Measurements from ENCODE around the gene ADGRL1.
"Not testable (repeated sequence)": the region's sequence is repeated elsewhere in the genome, so short reads cannot be mapped to it uniquely, and the experiment has no call there.

The ADGRL1 gene

GRCh38 chr19:14158276-14159023 lies 47.5 kb downstream of the ADGRL1 start:
- DNase-seq, result no peak

GRCh38 chr19:14156971-14157717 lies 48.8 kb downstream of the ADGRL1 start:
- DNase-seq, result no peak

GRCh38 chr19:14156122-14156521 lies 49.8 kb downstream of the ADGRL1 start:
- DNase-seq, result no peak

DNA sequence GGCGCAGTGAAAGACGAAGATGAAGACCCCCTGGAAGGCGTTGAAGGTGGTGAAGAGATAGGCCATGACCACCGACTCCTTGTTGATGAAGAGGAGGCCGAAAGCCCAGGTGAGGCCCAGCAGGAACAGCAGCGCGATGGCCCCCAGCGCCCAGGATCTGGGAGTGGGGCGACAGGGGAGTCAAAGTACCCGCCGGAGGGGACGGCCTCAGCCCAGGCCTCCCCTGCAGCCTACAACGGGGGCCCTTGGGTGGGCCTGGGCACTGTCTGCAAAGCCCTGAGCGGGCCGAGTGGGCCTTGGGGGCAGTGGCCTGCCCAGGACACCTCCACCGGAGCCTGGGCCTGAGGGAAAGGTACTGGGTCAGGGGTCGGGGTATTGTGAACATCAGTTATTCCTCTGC lies 50.6 kb downstream of the ADGRL1 start:
- no peak for DNase-seq

DNA sequence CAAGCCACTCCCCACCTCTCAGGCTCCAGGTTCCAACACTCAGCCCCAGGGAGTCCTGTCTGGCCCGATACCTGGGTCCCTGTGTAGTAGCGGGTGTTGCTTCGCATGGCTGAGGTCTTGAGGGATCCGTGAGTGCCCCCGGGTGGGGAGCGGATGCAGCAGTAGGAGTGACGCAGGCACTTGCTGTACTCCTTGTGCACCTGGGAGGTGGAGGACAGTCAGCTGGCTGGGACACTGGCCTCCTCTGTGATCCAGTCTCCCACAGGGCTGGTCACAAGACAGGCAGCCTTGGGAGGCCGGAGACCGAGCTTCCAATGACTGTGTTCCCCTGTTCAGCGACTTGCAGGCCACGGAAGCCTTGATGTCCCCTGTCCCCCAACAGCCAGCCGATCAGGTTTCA lies 53.3 kb downstream of the ADGRL1 start:
- no peak for DNase-seq

DNA sequence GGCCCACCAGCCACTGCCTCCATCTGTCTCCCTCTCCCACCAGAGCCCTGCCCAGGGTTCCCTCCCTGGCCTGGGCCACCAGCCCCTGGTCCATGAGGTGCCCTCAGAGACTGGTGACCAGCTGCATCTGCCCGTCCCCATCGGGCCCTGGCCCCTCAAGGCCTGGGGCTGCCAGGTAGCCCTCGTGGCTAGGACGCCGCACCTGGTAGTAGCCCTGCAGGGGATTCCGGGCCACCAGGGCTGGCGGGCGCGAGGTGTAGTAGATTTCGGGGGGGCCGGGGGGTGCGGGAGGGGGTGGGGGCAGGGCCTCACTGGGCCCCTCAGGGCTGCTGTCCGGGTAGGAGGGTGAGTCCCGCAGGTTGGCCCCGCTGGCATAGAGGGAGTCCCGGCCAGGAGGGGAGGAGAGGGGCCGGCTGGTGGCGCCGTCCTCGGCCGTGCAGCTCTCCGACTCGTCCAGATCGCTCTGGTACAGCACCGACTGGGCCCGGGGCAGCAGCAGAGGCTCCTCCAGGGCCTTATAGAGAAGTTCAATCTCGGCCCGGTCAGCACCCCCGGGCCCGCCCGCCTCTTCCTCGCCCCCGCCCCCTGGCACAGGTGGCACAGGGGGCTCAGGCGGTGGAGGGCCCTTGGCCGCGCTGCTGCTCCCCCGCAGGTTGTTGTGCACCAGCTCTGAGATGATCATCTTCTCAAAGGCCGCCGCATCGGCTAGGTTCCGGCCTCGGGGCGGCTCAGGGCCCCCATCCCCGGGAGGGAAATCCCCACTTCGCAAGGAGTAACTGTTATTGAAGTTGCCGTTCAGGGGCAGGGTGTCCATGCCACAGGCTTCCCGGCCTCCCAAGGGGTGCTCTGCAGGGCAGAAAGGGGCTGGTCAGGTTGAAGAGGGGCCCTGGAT lies 55.0 kb downstream of the ADGRL1 start:
- no peak for DNase-seq

DNA sequence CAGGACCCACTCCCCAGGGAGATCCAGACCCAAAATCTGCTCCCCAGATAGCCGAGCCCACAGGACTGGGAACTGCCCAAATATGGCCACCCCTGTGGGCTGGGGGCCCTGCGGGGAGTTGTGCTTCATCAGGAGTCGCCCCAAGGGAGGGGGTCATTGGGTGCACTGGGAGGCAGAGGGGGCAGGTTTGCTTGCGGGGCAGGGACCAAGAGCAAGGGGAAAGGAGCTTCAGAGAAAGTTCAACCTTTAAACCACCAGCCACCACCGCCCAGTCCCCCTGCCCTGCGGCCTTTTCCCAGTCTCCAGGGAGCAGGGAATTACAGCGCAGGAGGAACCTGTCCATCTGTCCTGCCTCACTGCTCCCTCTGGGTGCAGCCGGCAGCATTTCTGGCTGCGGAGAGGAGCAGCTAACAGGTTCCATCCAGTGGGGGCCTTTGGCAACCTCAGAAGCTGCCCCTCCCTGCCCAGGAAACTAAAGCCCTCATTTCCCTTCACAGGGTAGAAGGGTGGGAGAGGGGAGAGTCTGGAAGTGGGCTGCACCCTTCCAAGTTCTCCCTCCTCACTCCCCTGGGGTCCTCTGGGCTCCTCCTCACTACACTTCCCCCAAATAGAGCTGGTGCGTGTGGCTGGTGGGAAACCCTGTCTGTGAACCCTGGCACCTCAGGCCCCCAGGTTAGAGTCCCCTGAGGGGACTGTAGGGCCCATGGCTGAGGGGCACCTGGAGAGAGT lies 55.8 kb downstream of the ADGRL1 start:
- no peak for DNase-seq

GRCh38 chr19:14149509-14149994 lies 56.4 kb downstream of the ADGRL1 start:
- DNase-seq, result no peak

DNA sequence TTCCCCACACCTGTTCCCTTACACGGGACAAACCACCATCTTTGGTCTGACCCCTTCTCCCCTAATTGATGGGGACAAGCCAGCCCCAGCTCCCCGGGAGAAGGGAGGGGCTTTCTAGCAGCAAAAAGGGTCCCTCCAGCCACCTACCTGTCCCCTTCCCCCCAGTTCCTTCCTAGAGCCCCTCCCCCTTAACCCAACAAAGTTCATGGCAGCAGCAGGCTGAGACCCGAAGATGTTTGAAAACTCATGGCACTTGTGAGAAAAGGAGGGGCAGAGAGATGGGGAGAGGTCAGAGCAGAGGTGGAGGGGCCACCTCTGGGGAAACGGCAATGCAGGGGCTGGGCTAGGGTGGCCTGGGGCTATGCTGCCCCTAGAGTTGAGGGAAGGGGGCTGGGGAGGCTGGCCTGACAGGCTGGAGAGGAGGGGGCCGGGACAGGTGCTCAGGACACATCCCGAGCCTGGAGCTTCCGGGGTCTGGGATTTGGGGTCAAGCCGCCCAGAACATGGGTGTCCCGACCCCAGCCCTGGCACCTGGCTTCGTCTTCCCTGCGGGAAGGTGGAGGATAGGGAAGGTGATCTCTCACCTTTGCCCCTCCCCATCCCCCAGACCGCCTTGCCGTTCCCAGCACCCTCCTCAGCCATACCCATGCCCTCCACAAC lies 57.1 kb downstream of the ADGRL1 start:
- no peak for DNase-seq

- DNase-seq, result no peak
These were observed 58.0 kb downstream of the ADGRL1 start for GRCh38 chr19:14147797-14148605.

GRCh38 chr19:14146789-14147216 lies 59.2 kb downstream of the ADGRL1 start:
- no peak for DNase-seq

- not testable (repeated sequence) for DNase-seq
These were observed 59.8 kb downstream of the ADGRL1 start for GRCh38 chr19:14146169-14146568.

DNA sequence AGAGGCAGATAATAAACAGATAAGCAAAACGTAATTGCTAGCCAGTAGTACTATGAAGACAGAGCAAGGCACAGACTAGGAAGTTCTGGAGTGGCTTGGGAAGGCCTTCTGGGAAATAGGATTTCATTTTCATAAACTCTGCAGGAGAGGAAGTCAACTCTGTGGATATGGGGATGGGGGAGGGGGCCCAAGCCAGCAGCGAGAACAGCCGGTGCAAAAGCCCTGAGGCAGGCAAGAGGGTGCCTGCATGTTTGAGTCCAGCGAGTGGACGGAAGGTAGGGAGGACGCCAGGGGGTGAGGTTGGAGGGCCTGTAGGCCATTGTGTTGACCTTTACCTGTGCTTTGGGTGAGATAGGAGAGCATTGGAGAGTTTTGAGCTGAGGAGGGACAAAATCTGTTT lies 60.6 kb downstream of the ADGRL1 start:
- DNase-seq, result no peak

GRCh38 chr19:14142262-14143190 lies 63.4 kb downstream of the ADGRL1 start:
- DNase-seq, result no peak

DNA sequence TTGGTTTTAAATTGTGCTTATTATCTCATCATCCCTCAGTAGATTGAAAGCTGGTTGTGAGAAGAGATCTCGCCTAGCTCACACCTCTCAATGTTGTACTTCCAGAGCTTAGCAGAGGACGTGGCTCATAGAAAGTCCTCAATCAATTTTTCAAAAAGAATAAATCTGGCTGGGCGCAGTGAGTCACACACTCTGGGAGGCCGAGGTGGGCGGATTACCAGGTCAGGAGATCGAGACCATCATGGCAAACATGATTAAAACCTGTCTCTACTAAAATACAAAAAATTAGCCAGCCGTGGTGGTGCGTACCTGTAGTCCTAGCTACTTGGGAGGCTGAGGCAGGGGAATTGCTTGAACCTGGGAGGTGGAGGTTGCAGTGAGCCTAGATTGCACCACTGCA lies 64.9 kb downstream of the ADGRL1 start:
- DNase-seq, result no peak

GRCh38 chr19:14139944-14140343 lies 66.0 kb downstream of the ADGRL1 start:
- DNase-seq, result no peak

DNA sequence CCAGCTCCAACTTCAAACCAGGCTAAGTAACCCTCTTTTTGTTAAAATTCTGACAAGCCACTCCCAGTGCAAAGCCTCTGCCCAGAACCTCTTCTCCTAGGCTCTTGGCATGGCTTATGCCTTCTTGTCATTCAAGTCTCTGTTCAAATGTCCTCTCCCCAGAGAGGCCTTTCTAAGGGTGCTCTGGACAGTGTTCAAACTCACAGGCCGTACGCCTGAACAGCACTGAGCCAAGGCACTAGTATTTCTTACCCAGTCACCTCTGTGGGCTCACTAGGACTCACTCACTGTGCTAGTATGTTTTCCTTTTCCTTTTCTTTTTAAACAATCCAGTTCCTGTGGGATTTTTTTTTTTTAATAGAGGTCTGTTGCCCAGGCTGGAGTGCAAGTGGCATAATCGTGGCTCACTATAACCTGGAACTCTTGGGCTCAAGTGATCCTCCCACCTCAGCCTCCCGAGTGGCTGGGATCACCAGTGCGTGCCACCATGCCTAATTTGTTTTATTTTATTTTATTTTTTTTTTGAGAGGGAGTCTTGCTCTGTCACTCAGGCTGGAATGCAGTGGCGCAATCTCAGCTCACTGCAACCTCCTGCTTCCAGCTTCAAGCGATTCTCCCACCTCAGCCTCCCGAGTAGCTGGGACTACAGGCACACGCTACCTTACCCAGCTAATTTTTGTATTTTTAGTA lies 67.2 kb downstream of the ADGRL1 start:
- no peak for DNase-seq

- DNase-seq, result peak; percentile 100
These were observed 69.3 kb downstream of the ADGRL1 start, which contains the start of gene ASF1B for GRCh38 chr19:14136509-14137281. ASF1B (minus strand) TSS chr19:14136589; CDS start chr19:14136456, 133 bp downstream.
